Activated naive CD8-positive, alpha-beta T cell (primary cell): Measurements from ENCODE around the gene IQCN.

Source experiments
- H3K27ac Mint-ChIP-seq: one replicate; pipeline ENCODE4 v1.8.0; 2021; ENCODE audit warnings: mixed read lengths
- H3K27me3 Mint-ChIP-seq: one replicate; pipeline ENCODE4 v1.8.0; 2021; ENCODE audit warnings: mixed read lengths
- H3K36me3 Mint-ChIP-seq: one replicate; pipeline ENCODE4 v1.8.0; 2021; ENCODE audit warnings: mixed read lengths
- H3K4me1 Mint-ChIP-seq: one replicate; pipeline ENCODE4 v1.8.0; 2021; ENCODE audit warnings: low read depth, mixed read lengths
- H3K4me3 Mint-ChIP-seq: one replicate; pipeline ENCODE4 v1.8.0; 2021; ENCODE audit warnings: mild to moderate bottlenecking, mixed read lengths
- H3K9me3 Mint-ChIP-seq: one replicate; pipeline ENCODE4 v1.8.0; 2021; ENCODE audit warnings: low read depth, mixed read lengths

The IQCN gene, protein sequence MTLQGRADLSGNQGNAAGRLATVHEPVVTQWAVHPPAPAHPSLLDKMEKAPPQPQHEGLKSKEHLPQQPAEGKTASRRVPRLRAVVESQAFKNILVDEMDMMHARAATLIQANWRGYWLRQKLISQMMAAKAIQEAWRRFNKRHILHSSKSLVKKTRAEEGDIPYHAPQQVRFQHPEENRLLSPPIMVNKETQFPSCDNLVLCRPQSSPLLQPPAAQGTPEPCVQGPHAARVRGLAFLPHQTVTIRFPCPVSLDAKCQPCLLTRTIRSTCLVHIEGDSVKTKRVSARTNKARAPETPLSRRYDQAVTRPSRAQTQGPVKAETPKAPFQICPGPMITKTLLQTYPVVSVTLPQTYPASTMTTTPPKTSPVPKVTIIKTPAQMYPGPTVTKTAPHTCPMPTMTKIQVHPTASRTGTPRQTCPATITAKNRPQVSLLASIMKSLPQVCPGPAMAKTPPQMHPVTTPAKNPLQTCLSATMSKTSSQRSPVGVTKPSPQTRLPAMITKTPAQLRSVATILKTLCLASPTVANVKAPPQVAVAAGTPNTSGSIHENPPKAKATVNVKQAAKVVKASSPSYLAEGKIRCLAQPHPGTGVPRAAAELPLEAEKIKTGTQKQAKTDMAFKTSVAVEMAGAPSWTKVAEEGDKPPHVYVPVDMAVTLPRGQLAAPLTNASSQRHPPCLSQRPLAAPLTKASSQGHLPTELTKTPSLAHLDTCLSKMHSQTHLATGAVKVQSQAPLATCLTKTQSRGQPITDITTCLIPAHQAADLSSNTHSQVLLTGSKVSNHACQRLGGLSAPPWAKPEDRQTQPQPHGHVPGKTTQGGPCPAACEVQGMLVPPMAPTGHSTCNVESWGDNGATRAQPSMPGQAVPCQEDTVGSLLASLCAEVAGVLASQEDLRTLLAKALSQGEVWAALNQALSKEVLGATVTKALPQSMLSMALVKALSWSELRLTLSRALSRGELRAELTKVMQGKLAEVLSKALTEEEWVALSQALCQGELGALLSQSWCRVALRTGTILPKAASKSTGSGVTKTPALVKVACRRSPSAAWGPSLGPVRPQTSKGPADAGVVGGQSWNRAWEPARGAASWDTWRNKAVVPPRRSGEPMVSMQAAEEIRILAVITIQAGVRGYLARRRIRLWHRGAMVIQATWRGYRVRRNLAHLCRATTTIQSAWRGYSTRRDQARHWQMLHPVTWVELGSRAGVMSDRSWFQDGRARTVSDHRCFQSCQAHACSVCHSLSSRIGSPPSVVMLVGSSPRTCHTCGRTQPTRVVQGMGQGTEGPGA (N-terminal part only)

DNA sequence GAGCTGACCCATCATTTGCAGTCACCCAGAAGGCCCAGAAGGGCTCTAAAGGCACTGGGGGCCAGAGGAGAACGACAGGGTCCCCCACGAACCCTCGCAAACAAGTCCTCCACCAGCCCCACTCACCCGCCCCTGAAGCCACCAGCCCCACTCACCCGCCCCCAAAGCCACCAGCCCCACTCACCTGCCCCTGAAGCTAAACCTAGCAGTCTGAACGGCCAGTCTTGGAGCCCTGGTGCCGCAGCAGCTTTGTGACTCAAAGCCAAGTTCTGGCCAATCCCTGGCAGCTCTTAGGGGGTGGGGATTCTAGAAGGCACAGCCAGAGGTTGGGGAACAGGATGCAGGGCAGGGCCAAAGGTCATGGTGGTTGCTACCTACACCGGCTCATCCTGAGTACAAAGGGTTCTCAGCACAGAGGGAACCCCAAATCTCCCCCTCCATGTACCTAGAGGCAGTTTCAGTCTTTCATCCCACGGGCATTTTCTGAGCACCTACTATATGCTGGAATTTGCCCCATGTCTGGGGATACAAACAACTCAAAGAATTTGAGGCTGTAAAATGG is at the start of gene IQCN:
Gene IQCN, minus strand, starts transcription at position 234 of the 562 bp plus-strand sequence. CDS start 4,974 bp downstream, outside the sequence.
- peaks cover 7% of the 10 kb centered on the region for H3K36me3 Mint-ChIP-seq
- peak within 1 kb of the TSS; percentile 68 for H3K27ac Mint-ChIP-seq
- H3K4me3 Mint-ChIP-seq, result peak within 1 kb of the TSS; percentile 27
- peaks cover 33% of the 10 kb centered on the region for H3K4me1 Mint-ChIP-seq
- H3K27me3 Mint-ChIP-seq, result no peaks in the 10 kb centered on the region
- no peaks in the 10 kb centered on the region for H3K9me3 Mint-ChIP-seq

DNA sequence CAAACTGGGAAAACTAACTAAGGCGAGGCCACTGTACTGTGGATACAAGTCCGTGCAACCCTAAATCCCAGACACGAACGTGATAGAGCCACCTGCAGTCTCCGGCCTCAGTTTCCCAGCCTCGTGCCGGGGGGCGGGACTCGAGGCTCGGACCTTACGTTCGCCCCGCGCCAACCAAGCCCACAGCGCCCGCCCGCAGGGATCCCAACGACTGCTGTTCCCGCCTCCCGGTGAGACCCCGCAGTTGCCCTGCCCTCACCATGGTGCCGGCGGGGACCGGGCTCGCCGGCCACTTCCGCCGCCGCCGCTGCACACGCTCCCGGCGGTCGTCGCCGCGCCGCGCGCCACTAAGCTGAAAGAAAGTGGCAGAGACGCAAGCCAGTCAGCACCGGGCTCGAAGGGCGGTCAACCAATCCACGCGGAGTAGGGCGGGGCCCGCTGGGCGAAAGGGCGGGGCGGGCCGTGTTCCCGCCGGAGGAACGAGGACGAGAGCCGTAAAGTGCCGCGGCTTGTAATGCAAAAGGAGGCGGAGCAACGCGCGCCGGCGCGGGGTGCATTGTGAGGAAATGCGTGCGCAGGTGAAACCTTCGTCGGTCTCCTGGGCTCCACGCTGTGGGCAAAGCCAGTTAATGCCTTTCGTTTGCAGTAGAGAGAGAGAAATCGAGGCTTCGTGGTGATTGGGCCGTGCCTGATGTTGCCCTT is 48.7 kb upstream of the IQCN start, which contains the start of gene LSM4:
Gene LSM4, minus strand, starts transcription at position 318 of the 702 bp plus-strand sequence. Its CDS starts 56 bp downstream, at position 262.
- Mint-ChIP-seq H3K27me3 (no peaks in the 10 kb centered on the region), H3K4me1 (peaks cover 50% of the 10 kb centered on the region), H3K4me3 (peak within 1 kb of the TSS; percentile 89)

DNA sequence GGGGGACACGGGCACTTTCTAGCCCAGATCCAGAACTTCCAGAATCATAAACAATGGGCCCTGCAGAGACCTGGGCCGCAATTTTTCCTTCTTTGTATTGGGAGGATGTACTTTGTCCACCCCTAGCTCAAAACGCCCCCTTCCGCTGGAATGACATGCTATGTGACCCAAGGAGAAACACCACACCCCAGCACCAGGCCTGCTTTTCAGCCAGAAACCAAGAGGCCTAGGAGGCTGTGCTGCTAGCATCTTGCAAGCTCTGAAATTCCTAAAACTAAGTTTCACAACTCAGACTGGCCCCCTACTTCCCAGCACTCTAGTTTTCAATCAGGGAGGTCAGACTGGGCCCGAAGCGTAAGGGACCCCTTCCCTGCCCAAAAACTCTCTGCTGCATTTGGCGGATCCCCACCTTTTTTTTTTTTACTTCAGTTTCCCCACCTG is 48.1 kb upstream of the IQCN start:
- H3K27me3 Mint-ChIP-seq, result no peaks in the 10 kb centered on the region
- H3K27ac Mint-ChIP-seq, result peak overlapping the region; percentile 89
- H3K9me3 Mint-ChIP-seq, result no peaks in the 10 kb centered on the region
- peaks cover 55% of the 10 kb centered on the region for H3K4me1 Mint-ChIP-seq
- peak overlapping the region; percentile 89 for H3K4me3 Mint-ChIP-seq
- peaks cover 2% of the 10 kb centered on the region for H3K36me3 Mint-ChIP-seq

More for the DNA sequence above, 48.7 kb upstream of the IQCN start, which contains the start of gene LSM4:
- peaks cover 2% of the 10 kb centered on the region for H3K36me3 Mint-ChIP-seq
- peak within 1 kb of the TSS; percentile 96 for H3K27ac Mint-ChIP-seq
- H3K9me3 Mint-ChIP-seq, result no peaks in the 10 kb centered on the region

DNA sequence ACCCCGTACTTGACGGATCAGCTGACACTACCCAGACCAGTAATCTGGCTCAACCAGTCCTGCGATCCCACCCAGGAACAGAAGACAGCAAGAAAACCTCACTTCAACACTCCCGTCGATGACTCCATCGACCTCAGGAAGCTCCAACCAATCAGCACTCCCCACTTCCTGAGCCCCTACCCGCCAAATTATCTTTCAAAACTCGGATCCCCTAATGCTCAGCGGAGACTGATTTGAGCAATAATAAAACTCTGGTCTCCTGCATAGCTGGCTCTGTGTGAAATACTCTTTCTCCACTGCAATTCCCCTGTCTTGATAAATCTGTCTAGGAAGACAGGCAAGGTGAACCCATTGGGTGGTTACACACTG is 47.5 kb upstream of the IQCN start:
- Mint-ChIP-seq H3K27me3 (no peaks in the 10 kb centered on the region), H3K27ac (peak overlapping the region; percentile 89), H3K9me3 (no peaks in the 10 kb centered on the region), H3K4me1 (peaks cover 55% of the 10 kb centered on the region), H3K36me3 (peaks cover 2% of the 10 kb centered on the region), H3K4me3 (peak overlapping the region; percentile 89)

DNA sequence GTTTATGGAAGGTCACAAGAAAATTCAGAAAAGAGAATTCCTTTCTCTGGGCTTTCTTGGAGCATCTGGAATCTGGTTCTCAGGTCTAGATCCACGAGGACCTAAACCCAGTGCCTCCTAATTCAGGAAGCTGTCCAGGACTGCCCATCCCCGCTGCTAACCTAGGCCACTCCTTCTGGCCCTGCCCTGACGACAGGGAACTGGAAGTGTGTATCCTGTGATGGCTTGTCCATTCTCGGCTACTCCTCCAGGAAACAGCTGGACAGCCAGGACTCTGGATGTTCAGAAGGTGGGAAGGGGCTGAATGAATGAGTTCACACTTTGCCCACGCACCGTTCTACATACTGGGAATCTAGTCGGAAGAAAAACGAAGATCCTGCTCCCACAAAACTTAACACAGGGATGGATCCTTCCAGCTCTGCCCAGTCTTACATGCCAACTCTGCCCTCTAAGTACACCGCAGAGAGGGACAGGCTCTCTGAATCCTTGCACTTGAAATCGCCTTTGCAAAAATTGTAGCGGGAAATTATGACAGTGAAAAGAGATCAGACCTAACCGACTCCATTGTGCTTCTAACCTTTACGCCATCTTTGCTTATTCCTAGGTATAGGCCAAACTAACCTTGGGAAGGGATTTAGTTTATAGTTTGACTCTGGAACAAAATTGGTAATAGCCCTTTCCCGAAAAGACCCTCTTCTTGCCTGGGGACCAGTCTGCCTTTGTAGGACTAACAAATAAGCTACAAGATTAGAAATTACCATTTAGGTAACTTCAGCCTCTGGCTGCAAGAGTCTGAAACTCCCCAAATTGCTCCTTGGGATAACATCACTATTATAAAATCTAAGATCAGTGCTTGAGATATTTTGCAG is 46.8 kb upstream of the IQCN start:
- peaks cover 55% of the 10 kb centered on the region for H3K4me1 Mint-ChIP-seq
- H3K36me3 Mint-ChIP-seq, result peaks cover 2% of the 10 kb centered on the region
- peak overlapping the region; percentile 89 for H3K4me3 Mint-ChIP-seq
- no peaks in the 10 kb centered on the region for H3K9me3 Mint-ChIP-seq
- no peaks in the 10 kb centered on the region for H3K27me3 Mint-ChIP-seq
- peak overlapping the region; percentile 89 for H3K27ac Mint-ChIP-seq

DNA sequence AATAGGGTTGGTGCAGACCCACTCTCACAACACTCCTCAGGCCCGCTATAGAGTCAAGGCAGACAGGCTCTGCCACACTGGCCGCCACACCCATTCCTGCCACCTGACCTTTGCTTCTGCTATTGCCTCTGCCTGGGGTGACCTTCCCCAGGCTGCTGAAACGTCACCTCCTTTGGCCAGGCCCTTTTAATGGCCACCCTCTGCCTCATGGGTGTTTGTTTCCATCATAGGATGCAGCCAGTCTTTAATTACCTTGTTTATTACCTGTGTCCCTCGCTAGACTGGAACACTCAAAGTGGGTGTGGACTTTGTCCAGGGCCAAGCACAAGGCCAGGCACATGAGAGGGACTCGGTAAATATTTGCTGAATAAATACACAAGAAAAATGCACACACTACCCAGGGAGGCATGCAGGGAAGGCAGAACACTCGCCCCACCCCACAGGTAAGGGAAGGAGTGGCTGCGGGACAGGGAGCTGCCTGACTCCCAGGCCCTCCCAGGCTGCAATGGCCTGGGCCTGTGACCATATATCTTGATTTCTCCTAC is 45.4 kb upstream of the IQCN start:
- Mint-ChIP-seq H3K9me3 (no peaks in the 10 kb centered on the region), H3K4me1 (peaks cover 60% of the 10 kb centered on the region), H3K27me3 (no peaks in the 10 kb centered on the region), H3K36me3 (peaks cover 2% of the 10 kb centered on the region), H3K4me3 (peak overlapping the region; percentile 89), H3K27ac (peak overlapping the region; percentile 96)

DNA sequence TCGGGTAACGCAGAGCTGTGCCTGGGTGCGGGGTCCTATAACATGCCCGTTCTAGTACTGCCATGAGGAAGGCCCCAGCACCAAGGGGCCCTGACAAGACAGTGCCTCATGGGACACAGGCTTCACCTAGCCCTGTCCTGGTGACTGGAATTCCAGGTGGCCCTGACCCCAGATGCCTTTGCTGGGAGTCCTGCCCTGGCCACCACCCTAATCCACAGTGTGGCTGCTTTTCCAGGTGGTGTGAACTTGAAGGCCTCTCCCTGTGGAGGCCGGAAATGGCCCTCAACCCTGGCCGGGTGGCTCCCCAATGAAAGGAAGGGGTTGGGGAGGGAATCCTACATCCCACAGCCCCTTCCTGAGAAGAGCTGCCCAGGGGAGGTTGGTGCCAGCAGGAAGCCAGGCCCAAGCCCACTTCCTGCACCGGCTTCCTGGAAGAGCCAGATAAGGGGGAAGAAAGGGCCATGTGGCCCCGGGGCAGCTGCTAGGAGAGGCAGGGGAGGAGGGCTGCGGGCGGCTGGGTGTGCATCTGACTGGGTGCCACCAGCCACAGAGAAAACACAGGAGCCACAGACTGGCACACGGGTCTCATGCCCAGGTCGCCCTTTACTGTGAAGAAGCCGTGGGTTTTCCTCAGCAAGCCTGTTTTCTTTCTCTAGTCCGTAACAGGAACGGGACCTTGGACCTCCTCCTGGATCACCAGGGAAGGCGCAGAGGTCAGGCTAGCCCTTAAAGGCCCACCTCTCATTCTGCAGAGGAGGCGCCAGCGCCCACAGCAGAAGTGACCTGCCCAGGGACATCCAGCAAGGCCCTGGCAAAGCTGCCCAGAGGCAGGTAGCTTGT is 43.9 kb upstream of the IQCN start:
- H3K9me3 Mint-ChIP-seq, result no peaks in the 10 kb centered on the region
- peak overlapping the region; percentile 81 for H3K4me3 Mint-ChIP-seq
- H3K27me3 Mint-ChIP-seq, result no peaks in the 10 kb centered on the region
- H3K36me3 Mint-ChIP-seq, result peaks cover 2% of the 10 kb centered on the region
- H3K4me1 Mint-ChIP-seq, result peaks cover 54% of the 10 kb centered on the region
- H3K27ac Mint-ChIP-seq, result peak overlapping the region; percentile 96

DNA sequence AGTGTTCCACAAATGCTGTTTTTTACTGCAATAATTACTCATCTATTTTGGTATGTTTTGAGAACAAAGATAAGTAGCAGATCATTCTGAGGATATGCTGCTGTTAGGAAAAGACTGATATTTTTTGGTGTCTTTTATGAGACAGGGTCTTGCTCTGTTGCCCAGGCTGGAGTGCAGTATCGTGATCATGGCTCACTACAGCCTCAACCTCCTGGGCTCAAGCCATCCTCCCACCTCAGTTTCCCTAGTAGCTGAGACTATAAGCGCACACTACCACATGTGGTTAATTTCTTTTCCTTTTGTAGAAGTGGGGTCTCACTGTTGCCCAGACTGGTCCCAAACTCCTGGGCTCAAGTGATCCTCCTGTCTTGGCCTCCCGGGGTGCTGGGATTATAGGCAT is 39.1 kb upstream of the IQCN start:
- Mint-ChIP-seq H3K4me3 (no peak overlapping the region), H3K9me3 (no peaks in the 10 kb centered on the region), H3K27ac (peak overlapping the region; percentile 41), H3K36me3 (no peaks in the 10 kb centered on the region), H3K4me1 (peaks cover 20% of the 10 kb centered on the region), H3K27me3 (no peaks in the 10 kb centered on the region)

DNA sequence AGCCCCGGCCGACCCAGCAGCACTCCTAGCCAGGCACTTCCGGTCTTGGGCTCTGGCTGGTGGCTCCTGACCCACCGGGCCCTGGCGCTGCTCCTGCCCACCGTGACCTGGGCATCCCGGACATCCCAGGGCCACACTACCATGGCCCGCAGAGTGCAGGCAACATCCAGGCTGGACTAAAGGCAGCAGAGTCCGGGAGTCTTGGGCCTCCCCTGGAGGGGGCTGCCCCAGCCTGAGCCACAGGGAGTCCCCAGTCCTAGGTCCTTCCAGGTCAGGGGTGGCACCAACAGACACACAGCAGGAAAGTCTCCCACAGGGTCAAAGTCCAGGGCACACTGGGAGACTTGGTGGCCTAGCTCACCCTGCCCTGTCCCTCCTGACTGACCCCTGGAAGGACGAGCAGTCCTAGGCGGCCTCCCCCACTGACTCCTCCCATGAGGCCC is 37.9 kb upstream of the IQCN start:
- Mint-ChIP-seq H3K4me3 (no peak overlapping the region), H3K27me3 (no peaks in the 10 kb centered on the region), H3K36me3 (no peaks in the 10 kb centered on the region), H3K4me1 (peaks cover 16% of the 10 kb centered on the region), H3K27ac (no peak overlapping the region), H3K9me3 (no peaks in the 10 kb centered on the region)

DNA sequence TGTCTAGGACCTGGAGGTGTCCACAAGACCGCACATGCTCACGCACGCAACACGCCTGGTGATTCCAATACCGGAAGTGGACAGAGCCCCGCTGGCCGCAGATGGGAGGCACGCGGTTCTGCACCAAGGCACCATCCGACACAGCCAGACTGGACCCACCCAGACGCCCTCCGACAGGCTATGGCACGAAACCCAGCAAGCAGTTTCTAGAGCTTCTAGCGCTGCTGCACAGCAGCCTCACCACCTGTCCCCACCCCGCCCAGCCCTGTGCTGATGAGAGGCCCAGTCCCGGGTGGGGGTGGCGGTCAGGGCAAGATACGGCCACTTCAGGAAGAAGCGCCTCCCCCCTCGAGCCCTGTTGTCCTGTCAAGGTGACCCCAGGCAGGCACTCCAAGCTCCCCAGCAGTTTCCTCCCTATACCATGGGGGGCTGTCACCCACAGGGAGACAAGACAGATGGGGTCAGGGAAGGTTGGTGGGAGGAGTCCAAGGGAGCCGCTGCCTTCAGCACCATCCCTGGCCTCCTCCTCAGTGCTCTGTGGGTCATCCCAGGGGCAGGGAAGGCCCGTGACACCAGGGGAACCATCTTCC is 37.3 kb upstream of the IQCN start:
- Mint-ChIP-seq H3K27ac (no peak overlapping the region), H3K36me3 (peaks cover 2% of the 10 kb centered on the region), H3K9me3 (no peaks in the 10 kb centered on the region), H3K4me3 (no peak overlapping the region), H3K27me3 (no peaks in the 10 kb centered on the region), H3K4me1 (peaks cover 21% of the 10 kb centered on the region)

DNA sequence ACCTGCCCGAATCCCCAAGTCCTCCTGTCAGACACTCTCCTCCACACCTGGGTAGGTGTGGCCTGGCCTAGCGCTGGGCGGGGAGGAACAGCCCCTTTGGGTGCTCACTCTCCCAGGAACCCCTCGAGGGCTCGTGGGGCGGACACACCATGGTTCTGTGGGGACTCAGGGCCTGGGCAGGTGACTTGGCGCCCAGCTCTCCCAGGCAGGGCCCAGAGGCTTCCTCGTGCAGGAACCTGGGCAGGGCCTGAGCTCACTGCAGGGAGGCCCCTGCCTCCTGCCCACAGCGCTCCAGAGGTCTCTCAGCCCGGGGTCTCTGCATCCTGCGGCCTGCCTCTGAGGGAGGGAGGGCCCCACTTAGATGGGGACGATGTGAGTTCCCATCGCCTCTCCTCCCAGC is 36.7 kb upstream of the IQCN start:
- no peaks in the 10 kb centered on the region for H3K9me3 Mint-ChIP-seq
- peaks cover 2% of the 10 kb centered on the region for H3K36me3 Mint-ChIP-seq
- H3K27me3 Mint-ChIP-seq, result no peaks in the 10 kb centered on the region
- peaks cover 24% of the 10 kb centered on the region for H3K4me1 Mint-ChIP-seq
- no peak overlapping the region for H3K27ac Mint-ChIP-seq
- H3K4me3 Mint-ChIP-seq, result no peak overlapping the region
